SW480 (cell line): ENCODE data around the gene ARPC1B.
"Not testable (repeated sequence)": the region's sequence is repeated elsewhere in the genome, so short reads cannot be mapped to it uniquely, and the experiment has no call there.

Source experiments
- DNase-seq: peaks from one replicate; pipeline ENCODE4 v3.0.0-alpha.2; 2016; ENCODE audit warnings: low spot score

Gene ARPC1B

GRCh38 chr7:99409806-99410205 is 35.3 kb downstream of the ARPC1B start:
- DNase-seq, result no peak

- no peak for DNase-seq
Measured at GRCh38 chr7:99410635-99411034, 36.1 kb downstream of the ARPC1B start.

GRCh38 chr7:99415513-99416127 is 41.1 kb downstream of the ARPC1B start:
- DNase-seq, result not testable (repeated sequence)

DNA sequence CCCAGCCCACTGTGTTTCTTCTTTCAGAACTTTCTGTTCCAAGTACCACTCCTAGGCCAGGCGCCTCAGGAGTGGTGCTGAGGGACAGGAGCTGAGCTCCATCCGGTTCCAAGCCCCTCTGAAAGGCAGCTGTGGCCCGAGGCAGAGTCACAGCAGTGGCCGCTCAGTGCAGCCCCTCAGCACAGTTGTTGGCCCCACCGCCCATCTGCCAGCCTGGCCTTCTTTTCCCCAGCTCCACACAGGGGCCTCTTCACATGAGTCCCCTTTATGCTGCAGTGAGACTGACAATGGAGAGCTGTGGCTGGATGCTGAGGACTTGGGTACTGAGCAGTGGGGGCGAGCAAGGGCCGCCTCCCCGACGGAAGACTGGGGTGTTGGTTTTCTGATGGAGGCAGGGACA is 43.7 kb downstream of the ARPC1B start:
- DNase-seq, result no peak

- no peak for DNase-seq
Measured at GRCh38 chr7:99419323-99420021, 44.9 kb downstream of the ARPC1B start.

GRCh38 chr7:99420213-99420612 is 45.7 kb downstream of the ARPC1B start:
- DNase-seq, result no peak

- no peak for DNase-seq
Measured at GRCh38 chr7:99420986-99421385, 46.5 kb downstream of the ARPC1B start.

DNA sequence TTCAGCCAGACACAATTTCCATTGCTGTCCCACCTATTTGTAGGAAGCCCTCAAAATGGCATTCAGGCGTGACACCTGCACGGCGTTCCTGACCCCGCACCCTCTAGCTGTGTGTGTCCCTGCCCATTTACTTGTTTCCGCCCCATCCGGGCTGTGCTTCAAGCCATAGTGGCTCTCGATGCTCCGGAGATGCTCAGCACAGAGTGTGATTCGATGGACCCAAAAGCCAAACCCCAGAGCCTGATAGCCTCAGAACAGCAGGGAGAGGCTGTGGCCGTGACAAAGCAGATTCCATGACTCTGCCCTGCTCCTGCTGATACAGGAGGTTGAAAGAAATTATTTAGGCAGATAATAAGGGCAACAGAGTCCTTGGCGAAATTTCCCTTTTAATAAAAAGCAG is 47.7 kb downstream of the ARPC1B start:
- DNase-seq, result no peak

DNA sequence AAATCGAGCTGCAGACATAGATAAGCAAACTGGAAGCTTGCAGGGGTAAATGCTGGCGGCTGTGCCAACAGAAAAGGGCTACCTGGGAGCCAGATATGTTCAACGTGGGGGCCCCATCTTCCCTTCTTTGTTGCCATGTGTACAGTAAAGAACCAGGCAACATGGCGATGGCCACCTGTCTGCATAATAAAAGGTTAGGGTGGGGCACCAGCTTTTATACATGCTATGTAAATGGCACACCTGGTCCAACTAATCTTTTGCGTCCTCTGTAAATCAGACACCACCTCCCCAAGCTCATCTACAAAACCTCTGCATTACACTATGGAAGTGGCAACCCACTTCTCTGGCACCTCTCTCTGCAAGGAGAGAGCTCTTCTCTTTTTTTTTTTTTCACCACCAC is 48.1 kb downstream of the ARPC1B start:
- no peak for DNase-seq

DNA sequence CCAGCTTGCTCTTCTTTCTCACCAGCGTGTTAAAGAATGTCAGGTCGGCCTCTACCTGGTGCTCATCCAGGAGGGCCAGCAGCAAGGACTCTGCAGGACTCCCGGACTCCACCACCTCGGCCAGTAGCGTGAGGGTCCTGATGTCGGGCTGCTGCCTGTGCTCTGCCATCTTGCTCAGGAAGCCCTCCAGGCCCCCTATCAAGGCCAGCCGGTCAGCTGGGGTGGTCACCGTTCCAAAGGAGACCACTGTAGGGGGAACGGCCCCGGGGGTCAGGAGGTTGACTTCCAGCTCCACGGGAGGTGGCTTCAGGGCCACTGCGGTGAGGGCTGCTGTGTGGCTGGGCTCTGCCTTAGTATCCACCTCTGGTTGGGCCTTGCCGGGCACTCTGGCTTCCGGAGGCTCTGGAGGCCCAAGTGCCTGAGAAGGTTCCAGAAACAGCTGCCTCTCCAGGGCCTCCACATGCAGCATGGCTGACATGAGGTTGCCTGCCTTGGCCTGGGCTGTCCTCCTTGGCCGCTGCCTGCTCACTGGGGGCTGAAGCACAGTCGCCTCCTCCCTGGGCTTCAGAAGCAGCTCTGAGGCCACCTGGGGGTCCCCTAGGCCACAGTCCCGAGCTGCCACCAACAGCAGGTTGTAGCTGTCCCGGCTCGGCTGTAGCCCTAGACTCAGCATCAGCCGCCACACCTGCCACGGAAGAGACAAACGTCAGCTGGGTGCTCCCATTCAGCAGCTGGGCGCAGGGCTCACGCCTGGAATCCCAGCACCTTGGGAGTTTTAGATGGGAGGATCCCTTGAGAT is 50.6 kb downstream of the ARPC1B start:
- no peak for DNase-seq

GRCh38 chr7:99428972-99429566 is 54.5 kb downstream of the ARPC1B start:
- no peak for DNase-seq

GRCh38 chr7:99429756-99430155 is 55.2 kb downstream of the ARPC1B start:
- no peak for DNase-seq

DNA sequence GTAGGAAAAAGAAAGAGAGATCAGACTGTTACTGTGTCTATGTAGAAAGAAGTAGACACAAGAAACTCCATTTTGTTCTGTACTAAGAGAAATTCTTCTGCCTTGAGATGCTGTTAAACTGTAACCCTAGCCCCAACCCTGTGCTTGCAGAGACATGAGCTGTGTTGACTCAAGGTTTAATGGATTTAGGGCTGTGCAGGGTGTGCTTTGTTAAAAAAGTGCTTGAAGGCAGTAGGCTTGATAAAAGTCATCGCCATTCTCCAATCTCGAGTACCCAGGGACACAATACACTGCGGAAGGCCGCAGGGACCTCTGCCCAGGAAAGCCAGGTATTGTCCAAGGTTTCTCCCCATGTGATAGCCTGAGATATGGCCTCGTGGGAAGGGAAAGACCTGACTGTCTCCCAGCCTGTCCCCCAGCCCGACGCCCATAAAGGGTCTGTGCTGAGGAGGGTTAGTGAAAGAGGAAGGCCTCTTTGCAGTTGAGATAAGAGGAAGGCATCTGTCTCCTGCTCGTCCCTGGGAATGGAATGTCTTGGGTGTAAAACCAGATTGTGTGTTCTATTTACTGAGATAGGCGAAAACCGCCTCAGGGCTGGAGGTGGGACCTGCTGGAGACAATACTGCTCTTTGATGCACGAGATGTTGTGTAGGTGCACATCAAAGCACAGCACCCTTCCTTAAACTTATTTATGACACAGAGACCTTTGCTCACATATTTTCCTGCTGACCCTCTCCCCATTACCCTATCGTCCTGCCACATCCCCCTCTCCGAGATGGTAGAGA is 57.4 kb downstream of the ARPC1B start:
- DNase-seq, result not testable (repeated sequence)

DNA sequence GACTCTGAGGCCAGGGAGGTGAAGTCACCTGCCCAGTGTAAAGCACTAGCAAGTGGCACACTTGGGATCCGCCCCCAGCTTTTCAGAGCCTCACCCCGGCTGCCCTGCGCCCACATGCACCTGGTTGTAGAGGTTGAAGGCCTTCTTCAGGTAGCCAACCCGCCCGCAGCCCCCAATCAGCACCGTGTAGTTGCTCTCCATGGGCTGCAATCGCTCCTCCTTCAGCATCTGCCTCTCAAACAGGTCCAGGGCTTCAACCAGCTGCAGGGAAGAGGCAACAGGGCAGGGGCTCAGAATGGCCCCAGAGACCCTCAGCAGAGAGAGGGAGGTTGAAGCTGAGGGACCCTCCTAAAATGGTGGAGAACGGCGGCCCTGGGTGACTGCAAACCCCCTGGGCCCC is 58.6 kb downstream of the ARPC1B start:
- DNase-seq, result no peak

- no peak for DNase-seq
Measured at GRCh38 chr7:99437946-99438572, 63.5 kb downstream of the ARPC1B start.

DNA sequence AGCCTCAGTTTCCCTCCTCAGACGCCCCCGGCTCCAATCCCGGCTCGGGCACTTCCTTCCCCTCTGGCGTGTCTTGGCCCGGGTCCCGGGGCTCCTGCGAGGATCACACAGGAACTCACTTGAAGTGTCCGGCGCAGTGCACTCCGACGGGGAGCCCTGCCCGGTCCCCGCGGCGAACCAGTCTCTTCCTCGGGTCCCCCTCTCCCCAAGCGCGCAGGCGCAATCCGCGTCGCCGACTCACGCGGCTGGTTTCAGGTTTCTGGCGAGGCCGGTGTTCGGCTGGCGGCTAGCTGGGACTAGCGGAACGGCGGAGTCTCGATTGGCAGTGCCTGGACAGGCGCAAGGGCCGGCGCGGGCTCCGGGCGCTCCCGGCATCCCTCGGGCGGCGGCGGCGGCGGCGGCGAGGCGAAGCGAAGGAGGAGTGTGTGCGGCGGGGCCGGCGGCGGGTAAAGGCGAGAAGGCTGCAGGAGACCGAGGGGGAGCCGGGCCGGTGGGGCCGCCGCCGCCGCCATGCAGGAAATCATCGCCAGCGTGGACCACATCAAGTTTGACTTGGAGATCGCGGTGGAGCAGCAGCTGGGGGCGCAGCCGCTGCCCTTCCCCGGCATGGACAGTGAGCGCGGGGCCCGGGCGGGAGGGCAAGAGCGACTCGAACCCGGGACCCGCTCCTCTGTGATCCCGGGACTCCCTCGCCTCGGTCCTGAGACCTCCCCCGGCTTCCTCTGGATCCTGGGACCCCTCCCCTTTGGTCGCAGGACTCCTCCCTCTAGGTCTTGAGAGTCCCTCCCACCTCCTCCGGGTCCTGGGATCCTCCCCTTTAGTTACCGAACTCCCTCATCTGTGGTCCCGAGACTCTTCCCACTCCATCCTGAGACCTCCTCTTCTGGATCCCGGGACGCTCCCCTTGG is 64.3 kb downstream of the ARPC1B start, which contains the start of the genes CPSF4 and PTCD1:
CPSF4 (plus strand) TSS at position 371 of the 908 bp plus-strand sequence; CDS start at position 511, 140 bp downstream.
PTCD1 (minus strand) TSS at position 226 of the 908 bp plus-strand sequence. CDS start 3,556 bp downstream, outside the sequence.
- peak; percentile 99 for DNase-seq

DNA sequence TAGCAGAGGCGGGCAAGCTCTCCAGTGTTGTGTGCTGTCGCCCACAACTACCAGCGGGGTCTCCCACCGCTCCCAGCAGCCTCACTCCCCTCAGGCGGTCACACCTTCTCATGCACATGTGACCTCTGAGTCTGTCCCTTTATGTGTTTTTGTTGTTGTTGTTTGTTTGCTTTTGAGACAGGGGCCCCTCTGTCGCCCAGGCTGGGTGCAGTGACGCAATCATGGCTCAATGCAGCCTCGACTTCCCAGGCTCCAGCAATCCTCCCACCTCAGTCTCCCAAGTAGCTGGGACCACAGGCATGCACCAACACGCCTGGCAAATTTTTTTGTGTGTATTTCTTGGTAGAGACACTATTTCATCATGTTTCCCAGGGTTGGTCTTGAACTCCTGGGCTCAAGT is 65.7 kb downstream of the ARPC1B start:
- no peak for DNase-seq
